GM15510 (cell line): Measurements from ENCODE around the gene FGB.

Experiments used
- POLR2A ChIP-seq: IDR thresholded peaks from 3 replicates; pipeline ENCODE4 v1.6.1; 2011; ENCODE audit warnings: borderline replicate concordance; ENCODE audit not compliant: insufficient read length; ENCODE audit errors: extremely low read depth

Gene FGB

GRCh38 chr4:154551872-154552686, 10.7 kb upstream of the FGB start:
- TF ChIP-seq POLR2A, result no peak

DNA sequence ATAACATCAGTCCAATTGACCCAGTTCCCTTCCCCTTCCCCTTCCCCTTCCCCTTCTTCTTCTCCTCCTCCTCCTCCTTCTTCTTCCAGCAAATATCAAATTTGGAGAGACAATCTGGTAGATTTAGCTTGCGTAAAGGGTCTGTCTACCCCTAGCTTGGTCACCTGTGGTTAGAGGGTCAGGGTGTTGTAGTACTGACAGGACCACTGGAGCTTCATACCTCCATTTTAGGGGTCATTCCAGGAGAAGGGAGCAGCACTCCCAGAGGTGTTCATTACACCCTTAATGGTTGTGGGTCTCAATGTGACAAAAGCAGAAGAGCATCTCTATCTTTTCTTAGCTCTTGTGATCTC, 3.7 kb upstream of the FGB start:
- TF ChIP-seq POLR2A, result no peak

- TF ChIP-seq POLR2A, result no peak
Measured at GRCh38 chr4:154559494-154560418, 3.1 kb upstream of the FGB start.

- no peak for TF ChIP-seq POLR2A
Measured at GRCh38 chr4:154560419-154560801, 2.4 kb upstream of the FGB start.

DNA sequence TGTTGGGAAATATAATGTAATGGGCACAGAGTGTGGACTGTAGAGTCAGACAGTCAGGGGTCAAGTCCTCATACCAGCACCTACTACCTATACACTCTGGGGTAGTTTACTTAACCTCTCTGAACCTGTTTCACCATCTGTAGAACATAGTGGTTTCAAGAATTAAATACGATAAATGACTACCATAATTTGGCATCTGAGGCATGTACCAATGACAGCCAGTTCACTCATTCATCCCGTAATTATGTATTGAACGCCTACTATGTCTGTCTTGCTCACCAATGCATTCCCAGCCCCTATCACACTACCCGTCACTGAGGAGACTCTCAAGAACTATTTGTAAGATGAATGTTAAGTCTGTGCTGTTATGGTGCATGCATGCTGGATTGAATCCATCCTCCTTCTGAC, 2.0 kb upstream of the FGB start:
- TF ChIP-seq POLR2A, result no peak

DNA sequence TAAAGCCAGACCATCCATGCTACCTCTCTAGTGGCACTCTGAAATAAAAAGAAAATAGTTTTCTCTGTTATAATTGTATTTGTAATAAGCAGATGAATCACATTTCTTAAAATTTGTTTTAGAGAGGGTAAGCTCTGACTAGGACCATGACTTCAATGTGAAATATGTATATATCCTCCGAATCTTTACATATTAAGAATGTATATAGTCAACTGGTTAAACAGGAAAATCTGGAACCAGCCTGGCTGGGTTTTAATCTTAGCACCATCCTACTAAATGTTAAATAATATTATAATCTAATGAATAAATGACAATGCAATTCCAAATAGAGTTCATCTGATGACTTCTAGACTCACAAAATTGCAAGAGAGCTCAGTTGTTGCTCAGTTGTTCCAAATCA, 1.5 kb downstream of the FGB start:
- no peak for TF ChIP-seq POLR2A

GRCh38 chr4:154565704-154566103, 2.9 kb downstream of the FGB start:
- no peak for TF ChIP-seq POLR2A

DNA sequence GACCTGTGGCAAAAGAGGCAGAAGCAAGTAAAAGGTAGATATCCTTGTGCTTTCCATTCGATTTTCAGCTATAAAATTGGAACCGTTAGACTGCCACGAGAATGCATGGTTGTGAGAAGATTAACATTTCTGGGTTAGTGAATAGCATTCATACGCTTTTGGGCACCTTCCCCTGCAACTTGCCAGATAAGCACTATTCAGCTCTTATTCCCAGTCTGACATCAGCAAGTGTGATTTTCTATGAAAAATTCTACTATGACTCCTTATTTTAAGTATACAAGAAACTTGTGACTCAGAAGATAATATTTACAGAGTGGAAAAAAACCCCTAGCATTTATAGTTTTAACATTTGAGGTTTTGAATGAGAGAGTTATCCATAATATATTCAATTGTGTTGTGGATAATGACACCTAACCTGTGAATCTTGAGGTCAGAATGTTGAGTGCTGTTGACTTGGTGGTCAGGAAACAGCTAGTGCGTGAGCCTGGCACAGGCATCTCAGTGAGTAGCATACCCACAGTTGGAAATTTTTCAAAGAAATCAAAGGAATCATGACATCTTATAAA, 3.9 kb downstream of the FGB start:
- no peak for TF ChIP-seq POLR2A

- TF ChIP-seq POLR2A, result no peak
Measured at GRCh38 chr4:154569028-154569427, 6.2 kb downstream of the FGB start.

DNA sequence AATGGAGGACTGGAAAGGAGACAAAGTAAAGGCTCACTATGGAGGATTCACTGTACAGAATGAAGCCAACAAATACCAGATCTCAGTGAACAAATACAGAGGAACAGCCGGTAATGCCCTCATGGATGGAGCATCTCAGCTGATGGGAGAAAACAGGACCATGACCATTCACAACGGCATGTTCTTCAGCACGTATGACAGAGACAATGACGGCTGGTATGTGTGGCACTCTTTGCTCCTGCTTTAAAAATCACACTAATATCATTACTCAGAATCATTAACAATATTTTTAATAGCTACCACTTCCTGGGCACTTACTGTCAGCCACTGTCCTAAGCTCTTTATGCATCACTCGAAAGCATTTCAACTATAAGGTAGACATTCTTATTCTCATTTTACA, 6.8 kb downstream of the FGB start:
- no peak for TF ChIP-seq POLR2A

GRCh38 chr4:154573190-154573870, 10.5 kb downstream of the FGB start:
- TF ChIP-seq POLR2A, result no peak

DNA sequence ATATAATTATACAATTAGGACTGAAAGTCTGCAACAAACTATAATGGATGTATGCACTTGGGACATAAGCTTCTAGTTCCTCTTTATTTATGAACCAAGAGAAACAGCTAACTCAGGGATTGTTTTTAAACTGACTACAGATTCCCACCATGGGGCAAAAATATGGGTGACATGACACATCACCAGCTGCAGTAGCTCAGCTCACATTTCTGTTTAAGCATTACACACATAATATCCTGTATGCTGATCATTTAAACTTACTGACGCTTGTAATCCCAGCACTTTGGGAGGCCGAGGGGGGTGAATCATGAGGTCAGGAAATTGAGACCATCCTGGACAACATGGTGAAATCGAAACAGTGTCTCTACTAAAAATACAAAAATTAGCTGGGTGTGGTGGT, 11.5 kb downstream of the FGB start:
- no peak for TF ChIP-seq POLR2A

DNA sequence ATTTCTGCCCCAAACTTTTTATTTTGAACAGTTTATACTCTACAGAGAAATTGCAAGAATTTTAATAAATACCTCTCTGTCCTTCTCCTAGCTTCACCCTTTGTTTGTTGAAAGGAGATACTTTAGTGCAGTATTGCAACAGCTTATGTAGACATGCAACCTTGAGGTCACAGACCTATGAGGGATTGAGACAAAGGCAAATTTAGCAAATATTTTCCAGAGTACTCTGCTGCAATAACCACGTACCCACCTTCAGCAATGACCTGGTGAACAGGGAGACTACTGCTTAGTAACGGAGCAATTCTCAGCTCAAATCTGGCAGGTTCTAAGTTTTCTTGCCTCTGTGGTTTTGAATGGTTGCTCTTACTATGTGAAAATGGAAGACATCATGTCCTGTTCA, 14.5 kb downstream of the FGB start:
- no peak for TF ChIP-seq POLR2A

DNA sequence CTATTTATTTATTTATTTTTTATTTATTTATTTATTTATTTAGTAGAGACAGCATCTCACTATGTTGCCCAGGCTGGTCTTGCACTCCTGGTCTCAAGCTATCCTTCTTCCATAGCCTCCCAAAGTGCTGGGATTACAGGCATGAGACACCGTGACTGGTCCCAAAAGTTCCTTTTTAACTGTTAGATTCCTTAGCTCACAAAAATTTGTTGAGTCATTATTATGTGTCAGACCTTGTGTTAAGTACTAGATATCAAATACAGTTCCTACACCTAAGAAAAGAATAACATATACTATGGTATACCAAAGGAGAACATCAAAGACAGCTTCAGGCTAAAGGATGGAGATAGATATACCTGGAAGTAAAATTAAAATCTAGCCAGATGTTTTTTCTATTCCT, 16.1 kb downstream of the FGB start:
- no peak for TF ChIP-seq POLR2A

GRCh38 chr4:154579927-154580326, 17.1 kb downstream of the FGB start:
- no peak for TF ChIP-seq POLR2A
